ENCODE data around the gene LRRC9.
"Not testable (repeated sequence)": the region's sequence is repeated elsewhere in the genome, so short reads cannot be mapped to it uniquely, and the experiment has no call there.

Gene LRRC9

GRCh38 chr14:59997449-59997848, 77.5 kb downstream of the LRRC9 start:
- Histone ChIP-seq H3K4me3 (no peak overlapping the region), H3K27ac (no peak overlapping the region)
- TF ChIP-seq CTCF (IDR thresholded peaks at IDR 0.05) = no peak
- no peak for DNase-seq (ENCODE audit: low spot score)

- TF ChIP-seq CTCF (IDR thresholded peaks at IDR 0.05) = no peak
- DNase-seq (ENCODE audit: low spot score) = no peak
- Histone ChIP-seq H3K4me3 (no peak overlapping the region), H3K27ac (no peak overlapping the region)
Measured at GRCh38 chr14:59997966-59998365, 78.0 kb downstream of the LRRC9 start.

GRCh38 chr14:59998564-59998963, 78.6 kb downstream of the LRRC9 start:
- TF ChIP-seq CTCF (IDR thresholded peaks at IDR 0.05) = no peak
- Histone ChIP-seq H3K4me3 (no peak overlapping the region), H3K27ac (no peak overlapping the region)
- DNase-seq (ENCODE audit: low spot score) = no peak

- Histone ChIP-seq H3K27ac (no peak overlapping the region), H3K4me3 (no peak overlapping the region)
- no peak for DNase-seq (ENCODE audit: low spot score)
- no peak for TF ChIP-seq CTCF (IDR thresholded peaks at IDR 0.05)
Measured at GRCh38 chr14:60002819-60003492, 83.0 kb downstream of the LRRC9 start.

- DNase-seq (ENCODE audit: low spot score) = no peak
- Histone ChIP-seq H3K4me3 (no peak overlapping the region), H3K27ac (no peak overlapping the region)
- TF ChIP-seq CTCF (IDR thresholded peaks at IDR 0.05) = no peak
Measured at GRCh38 chr14:60003991-60004390, 84.0 kb downstream of the LRRC9 start.

- no peak overlapping the region for H3K27ac ChIP-seq
- no peak for DNase-seq (ENCODE audit: low spot score)
- no peak for TF ChIP-seq CTCF (IDR thresholded peaks at IDR 0.05)
- no peak overlapping the region for H3K4me3 ChIP-seq
Measured at GRCh38 chr14:60008042-60008441, 88.1 kb downstream of the LRRC9 start.

GRCh38 chr14:60010263-60010662, 90.3 kb downstream of the LRRC9 start:
- not testable (repeated sequence) for DNase-seq (ENCODE audit: low spot score); H3K27ac ChIP-seq; H3K4me3 ChIP-seq
